PC-9 (cell line): ENCODE results near the gene MAT2A.

Source experiments
- CTCF ChIP-seq: fragments of 200-600 bp; sonication (generic); conservative IDR thresholded peaks from 2 replicates; pipeline ENCODE4 v1.6.1; 2017; ENCODE audit warnings: mixed run types, antibody characterized with exemption, mild to moderate bottlenecking, moderate library complexity
- EZH2 ChIP-seq: fragments of 200-600 bp; sonication (generic); IDR thresholded peaks from 2 replicates; pipeline ENCODE4 v1.8.0; 2017; ENCODE audit warnings: antibody characterized with exemption, low read depth

GRCh38 chr2:85582492-85582891 is 43.5 kb downstream of the MAT2A start:
- TF ChIP-seq CTCF (no peak), EZH2 (no peak)
